HS-27A (cell line): Measurements from ENCODE around the gene DENND2A.
"Not testable (repeated sequence)": the region's sequence is repeated elsewhere in the genome, so short reads cannot be mapped to it uniquely, and the experiment has no call there.

Source experiments
- DNase-seq: peaks from one replicate; pipeline ENCODE4 v3.0.0-alpha.2; 2012; ENCODE audit warnings: low read depth, missing footprints

DENND2A gene

DNA sequence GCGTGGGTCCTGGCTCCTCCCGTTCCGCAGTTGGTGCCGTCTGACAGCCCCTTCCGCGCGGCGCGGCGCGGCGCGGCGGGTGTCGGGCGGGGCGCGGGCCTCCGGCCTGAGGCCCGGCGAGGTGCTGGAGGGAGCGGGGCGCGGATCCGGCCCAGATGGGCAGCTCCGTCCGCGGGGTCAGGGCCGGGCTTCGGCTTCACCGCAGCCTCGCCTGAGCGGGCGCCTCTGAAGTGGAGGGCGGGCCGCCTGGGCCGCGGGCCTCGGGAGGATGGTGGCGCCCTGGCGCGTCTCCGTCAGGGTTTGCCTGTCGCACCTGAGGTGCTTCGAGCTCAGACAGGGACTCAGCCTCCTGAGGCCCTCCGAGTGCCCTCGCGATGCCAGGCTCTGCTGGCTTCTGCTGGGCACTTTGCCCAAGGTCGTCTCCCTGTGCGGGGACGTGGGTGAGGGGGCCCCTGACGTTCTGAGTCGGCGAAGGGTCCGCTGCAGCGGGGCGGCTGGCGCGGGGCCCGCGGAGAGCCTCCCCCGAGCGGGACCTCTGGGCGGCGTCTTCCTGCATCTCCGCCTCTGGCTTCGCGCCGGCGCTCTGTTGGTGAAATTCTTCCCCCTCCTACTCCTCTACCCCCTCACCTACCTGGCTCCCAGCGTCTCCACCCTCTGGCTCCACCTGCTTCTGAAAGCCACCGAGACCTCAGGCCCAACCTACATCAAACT is 32.6 kb upstream of the DENND2A start:
- no peak for DNase-seq

DNA sequence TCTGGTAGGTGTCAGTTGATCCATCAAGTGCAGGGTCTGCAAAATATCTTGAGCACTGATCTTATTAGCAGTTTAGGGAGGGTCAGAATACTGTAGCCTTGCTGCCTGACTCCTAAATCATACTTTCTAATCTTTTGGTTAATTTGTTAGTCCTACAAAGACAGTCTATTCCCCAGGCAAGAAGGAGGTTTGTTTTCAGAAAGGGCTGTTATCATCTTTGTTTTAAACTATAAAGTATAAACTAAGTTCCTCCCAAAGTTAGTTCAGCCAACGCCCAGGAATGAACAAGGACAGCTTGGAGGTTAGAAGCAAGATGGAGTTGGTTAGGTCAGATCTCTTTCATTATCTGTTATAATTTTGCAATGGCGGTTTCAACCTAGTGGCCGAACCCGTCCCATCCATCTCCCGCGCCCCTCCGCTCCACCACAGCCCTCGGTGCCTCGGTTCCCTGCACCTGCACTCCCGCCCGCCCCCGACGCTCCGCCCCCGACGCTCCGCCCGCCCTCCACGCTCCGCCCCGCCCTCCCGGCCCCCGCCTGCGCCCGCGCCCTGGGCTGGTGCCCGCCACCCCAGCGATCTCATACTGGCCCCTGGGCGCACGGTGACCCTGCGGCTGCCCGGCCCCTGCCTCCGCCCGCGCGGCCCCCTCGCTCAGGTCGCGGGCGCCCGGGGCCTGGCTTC is 31.9 kb upstream of the DENND2A start, which contains the start of gene ADCK2:
TSS of gene ADCK2 (plus strand) at position 564 of the 681 bp plus-strand sequence. CDS start 386 bp downstream, outside the sequence.
- DNase-seq = no peak

GRCh38 chr7:140671966-140672365 is 31.4 kb upstream of the DENND2A start:
- no peak for DNase-seq

DNA sequence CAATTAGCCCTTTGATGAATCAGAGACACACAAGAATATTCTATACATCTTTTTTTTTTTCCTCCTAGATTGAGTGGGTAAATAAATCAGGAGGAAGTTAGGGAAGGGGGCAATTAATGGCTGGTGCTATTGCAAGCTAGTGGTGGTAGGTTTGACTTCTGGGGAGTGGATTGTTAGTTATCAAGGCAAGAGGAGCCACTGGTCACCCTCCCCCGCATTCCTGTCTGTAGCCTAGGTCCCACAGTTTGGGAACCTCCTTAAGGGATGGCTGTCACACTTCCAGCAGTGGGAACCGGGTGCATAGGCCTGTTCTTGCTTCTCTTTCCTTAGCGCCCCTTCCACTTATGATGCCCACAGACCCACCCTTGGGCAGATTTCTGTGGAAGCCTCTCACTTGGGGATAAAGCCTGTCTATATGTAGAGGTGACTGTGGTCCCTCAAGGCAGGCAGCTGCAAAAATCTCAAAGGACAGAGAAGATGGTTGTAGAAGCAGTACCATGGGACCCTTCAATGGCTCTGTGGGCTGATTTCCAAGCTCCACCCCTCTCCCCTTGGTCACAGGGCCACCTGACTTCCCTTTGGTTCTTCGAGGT is 29.8 kb upstream of the DENND2A start:
- DNase-seq = no peak

GRCh38 chr7:140669862-140670261 is 29.2 kb upstream of the DENND2A start:
- not testable (repeated sequence) for DNase-seq

GRCh38 chr7:140669352-140669751 is 28.7 kb upstream of the DENND2A start:
- DNase-seq = no peak

DNA sequence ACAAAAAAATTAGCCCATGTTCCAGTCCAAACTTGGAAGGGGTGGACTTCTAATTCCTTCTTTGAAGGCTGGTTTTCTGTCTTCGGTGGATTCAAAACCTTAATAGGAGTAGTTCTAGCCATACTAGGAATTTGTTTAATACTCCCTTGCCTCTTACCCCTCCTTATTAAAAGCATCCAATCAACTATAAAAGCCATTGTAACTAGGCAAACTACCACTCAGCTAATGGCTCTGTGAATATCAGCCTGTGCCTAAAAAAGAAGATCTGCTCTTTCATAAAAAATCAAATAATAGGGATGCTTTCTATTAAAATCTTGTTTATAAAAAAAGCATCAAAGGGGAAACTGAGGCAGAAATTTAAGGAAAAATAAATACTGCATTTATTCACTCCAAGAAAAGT is 28.0 kb upstream of the DENND2A start:
- DNase-seq = no peak

DNA sequence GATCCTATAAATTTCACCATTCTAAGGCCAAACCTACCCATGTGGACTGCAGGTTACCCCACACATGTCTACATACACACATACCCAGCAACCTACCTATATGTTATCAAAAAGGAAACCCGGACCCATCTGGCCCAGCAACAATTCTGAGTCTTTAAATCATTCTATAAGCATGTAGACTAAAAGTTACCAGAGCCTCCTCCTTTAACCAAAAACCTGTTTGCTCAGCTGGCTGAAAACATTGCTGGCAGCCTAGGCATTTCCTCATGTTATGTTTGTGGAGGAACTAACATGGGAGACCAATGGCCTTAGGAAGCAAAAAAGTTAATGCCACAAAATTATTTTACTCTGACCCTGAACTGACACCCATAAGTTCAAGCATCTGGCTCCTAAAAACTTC is 26.9 kb upstream of the DENND2A start:
- no peak for DNase-seq

DNA sequence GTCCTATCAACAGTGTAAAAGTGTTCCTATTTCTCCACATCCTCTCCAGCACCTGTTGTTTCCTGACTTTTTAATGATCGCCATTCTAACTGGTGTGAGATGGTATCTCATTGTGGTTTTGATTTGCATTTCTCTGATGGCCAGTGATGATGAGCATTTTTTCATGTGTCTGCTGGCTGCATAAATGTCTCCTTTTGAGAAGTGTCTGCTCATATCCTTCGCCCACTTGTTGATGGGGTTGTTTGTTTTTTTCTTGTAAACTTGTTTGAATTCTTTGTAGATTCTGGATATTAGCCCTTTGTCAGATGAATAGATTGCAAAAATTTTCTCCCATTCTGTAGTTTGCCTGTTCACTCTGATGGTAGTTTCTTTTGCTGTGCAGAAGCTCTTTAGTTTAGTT is 22.3 kb upstream of the DENND2A start:
- not testable (repeated sequence) for DNase-seq

DNA sequence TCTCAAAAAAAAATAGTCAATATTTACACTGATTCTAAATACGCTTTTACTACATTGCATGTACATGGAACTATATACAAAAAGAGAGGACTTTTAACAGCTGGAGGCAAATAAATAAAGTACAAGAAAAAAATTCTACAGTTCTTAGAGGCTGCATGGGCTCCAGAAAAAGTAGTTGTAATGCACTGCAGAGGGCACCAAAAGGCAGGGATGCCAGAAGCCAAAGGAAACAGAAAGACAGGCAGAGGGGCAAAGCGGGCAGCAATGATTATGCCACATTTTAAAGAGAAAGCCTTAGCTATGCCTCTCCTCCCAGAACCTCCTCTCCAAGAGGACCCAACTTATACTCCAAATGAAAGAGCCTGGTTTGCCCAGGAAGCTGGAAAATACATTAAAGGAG is 20.5 kb upstream of the DENND2A start:
- DNase-seq = no peak

DNA sequence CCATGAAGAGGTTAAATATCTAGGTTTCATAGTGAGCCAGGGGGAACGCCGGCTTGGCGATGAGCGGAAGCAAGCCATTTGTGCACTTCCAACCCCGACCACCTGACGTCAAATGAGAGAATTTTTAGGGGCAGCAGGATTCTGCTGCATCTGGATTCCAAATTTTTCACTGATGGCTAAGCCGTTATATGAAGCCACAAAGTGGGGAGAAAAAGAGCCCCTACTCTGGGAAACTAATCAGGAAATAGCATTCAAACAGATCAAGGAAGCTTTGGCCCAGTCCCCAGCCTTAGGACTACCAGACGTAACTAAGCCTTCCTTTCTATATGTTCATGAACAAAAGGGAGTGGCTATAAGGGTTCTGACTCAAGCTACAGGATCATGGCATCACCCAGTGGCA is 19.2 kb upstream of the DENND2A start:
- no peak for DNase-seq

DNA sequence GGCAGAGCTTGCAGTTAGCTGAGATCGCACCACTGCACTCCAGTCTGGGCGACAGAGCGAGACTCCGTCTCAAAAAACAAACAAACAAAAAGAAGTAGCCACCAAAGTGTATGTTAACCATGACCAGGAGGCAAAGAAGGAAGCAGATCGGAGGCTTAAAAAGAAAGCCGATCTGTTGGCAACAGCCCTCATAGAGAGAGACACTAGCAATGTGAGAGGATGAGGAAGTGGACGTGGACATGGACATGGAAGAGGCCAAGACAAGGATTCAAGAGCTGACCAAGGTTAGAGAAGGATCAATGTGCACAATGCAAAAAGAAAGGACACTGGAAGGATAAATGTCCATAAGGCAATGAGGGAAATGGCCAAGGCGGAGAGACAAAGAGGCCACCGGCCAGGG is 17.3 kb upstream of the DENND2A start:
- DNase-seq = no peak

- no peak for DNase-seq
Observed at GRCh38 chr7:140656548-140657515, 16.2 kb upstream of the DENND2A start.

DNA sequence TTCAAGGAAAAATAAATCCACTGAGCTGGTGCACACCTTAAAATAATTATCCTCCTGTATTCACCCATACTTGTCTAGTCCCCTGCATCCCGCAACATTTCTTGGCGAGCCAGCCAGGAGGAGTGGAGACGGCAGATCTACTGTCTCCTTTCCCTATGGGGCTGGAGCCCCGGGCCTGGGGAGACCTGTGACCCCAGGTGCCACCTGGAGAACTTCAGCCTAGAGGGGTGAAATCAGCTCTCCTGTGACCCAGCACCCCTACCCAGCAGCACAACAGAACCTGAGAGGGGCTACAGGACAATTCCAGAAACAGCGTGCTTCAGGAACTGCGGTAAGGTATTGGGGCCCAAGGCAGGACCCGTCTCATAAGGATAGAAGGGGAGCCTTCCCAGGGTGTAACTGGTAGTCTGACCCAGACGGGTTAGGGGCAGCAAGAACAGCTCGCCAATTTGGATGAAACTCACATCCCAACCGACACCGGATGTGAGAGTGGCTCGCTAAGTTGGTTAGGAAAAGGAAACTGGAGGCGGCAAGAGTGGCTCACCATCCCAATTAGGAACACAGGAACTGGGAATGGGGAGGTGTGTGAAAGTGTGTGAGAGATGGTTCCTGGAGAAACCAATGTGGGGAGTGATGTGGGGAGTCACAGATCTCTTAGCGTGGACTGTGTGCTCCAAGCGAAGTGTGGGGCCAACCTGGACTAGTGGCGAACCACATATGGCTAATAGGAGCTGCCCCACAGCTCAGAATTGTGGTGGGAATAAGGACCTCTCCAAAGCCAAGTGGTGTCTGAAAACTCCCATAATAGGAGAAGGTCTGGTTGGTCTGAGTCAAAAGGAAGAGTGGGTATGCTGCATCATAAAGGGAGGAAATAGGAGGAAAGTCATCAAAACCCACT is 15.1 kb upstream of the DENND2A start:
- no peak for DNase-seq

DNA sequence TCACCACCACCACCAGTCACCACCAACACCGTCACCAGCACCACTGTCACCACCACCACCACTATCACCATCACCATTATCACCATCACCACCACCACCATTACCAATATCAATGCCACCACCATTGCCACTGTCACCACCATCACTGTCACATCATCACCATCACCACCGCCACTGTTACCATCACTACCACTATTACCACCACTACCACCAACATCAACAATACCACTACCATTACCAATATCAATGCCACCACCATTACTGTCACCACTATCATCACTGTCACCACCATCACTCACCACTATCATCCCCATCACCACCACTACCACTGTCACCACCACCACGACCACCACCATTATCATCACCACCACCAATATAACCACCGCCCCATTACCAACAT is 14.0 kb upstream of the DENND2A start:
- no peak for DNase-seq

DNA sequence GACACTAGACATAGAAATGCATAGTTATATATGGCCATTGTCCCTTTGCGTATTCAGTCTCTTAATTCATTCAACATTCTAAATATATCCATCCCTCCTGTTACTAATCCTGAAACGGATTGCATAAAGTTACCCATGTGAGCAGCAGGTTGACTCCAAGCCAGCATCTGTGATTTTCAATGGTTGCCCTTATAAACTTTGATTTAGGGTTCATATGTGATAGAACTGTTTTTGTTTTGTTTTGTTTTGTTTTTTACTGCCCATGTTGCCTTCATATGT is 13.4 kb upstream of the DENND2A start:
- no peak for DNase-seq

DNA sequence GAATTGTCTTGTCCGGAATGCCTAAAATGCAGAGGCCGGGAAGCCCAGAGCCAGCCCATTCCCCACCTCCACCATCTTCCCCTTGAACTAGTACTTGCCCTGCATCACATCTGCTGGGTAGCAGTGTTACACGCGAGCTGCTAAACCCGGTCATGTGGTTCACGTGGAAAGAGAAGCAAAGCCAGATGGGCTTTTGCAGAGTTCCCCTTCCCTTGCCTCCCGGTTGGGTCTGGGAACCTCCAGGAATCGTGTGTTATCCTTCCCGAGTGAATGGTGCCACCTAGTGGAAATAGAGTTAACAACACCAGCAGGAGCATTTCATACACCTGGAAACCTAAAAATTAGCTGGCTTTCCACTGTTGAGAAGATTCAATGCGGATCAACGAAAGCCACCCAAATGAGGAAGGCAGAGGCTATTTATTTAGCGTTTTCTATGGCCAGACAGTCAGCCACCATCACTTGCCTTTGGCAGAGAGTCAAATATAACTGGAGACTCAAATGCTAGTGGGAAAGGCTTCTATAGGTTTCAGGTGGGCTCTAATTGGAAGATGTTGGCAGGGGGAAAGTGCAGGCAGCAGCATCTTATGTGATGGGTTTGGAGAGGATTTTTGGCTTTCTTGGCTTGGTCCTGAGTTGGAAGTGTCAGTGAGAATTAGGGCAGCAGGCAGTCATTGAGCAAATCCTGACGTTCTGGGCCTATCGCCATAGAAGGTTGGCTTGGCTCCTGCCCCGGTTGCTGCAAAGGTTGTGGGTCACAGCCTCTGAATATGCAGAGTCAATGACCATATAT is 12.9 kb upstream of the DENND2A start:
- no peak for DNase-seq

- no peak for DNase-seq
Observed at GRCh38 chr7:140650367-140650766, 9.8 kb upstream of the DENND2A start.

GRCh38 chr7:140649556-140650205 is 9.1 kb upstream of the DENND2A start:
- DNase-seq = peak; percentile 51
